Measurements from ENCODE around the gene DCHS2.

DNA sequence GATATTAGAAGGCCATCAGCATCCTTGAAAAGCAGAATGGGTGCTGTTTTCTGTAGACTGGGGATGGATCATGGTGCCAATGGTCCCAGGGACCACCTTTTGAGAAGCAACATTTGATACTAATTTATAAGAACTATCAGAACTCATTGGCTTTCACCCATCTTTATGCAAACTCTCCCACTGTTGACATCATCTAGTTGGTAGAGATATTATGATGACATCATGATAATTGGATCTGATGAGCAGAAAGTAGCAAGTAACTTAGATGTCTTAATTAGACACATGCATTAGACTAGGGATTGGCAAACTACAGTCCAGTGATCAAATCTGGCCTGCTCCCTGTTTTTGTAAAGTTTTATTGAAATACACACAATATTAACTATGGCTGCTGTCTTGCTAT, 181.0 kb downstream of the DCHS2 start:
- TF ChIP-seq, protein P1, sequence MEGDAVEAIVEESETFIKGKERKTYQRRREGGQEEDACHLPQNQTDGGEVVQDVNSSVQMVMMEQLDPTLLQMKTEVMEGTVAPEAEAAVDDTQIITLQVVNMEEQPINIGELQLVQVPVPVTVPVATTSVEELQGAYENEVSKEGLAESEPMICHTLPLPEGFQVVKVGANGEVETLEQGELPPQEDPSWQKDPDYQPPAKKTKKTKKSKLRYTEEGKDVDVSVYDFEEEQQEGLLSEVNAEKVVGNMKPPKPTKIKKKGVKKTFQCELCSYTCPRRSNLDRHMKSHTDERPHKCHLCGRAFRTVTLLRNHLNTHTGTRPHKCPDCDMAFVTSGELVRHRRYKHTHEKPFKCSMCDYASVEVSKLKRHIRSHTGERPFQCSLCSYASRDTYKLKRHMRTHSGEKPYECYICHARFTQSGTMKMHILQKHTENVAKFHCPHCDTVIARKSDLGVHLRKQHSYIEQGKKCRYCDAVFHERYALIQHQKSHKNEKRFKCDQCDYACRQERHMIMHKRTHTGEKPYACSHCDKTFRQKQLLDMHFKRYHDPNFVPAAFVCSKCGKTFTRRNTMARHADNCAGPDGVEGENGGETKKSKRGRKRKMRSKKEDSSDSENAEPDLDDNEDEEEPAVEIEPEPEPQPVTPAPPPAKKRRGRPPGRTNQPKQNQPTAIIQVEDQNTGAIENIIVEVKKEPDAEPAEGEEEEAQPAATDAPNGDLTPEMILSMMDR (IDR thresholded peaks at IDR 0.05): no peak
- TF ChIP-seq EZH2phosphoT487 (IDR thresholded peaks at IDR 0.05) (no peak), EZH2 (IDR thresholded peaks at IDR 0.05) (no peak)

Data from neural progenitor cell (in vitro differentiated cells).